Measurements from ENCODE around the gene KLHDC7B.
"Not testable (repeated sequence)": the region's sequence is repeated elsewhere in the genome, so short reads cannot be mapped to it uniquely, and the experiment has no call there.

KLHDC7B gene

GRCh38 chr22:50517495-50518260 is 28.0 kb upstream of the KLHDC7B start:
- no peak for DNase-seq (ENCODE audit: low read depth)

DNA sequence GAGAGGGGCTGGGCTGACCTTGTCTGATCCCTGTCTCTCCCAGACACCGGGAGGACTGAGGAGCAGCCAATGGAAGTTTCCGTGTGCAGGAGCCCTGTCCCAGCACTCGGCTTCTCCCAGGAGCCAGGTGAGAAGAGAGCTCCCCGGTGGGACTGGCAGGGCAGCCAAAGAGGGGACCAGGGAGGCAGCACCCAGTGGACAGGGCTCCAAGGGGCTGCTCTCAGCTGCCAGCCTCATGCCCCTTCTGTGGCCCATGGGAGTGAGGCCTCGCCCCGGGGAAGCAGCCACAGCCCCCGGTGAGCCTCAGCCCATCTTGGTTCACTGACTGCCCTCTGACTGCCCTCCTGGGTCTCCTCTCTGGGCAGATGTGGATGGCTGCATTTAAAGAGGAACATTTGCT is 27.1 kb upstream of the KLHDC7B start:
- no peak for DNase-seq (ENCODE audit: low read depth)

- DNase-seq (ENCODE audit: low read depth): no peak
These were observed 26.5 kb upstream of the KLHDC7B start for GRCh38 chr22:50519151-50519550.

GRCh38 chr22:50520184-50520583 is 25.5 kb upstream of the KLHDC7B start:
- not testable (repeated sequence) for DNase-seq (ENCODE audit: low read depth)

- no peak for DNase-seq (ENCODE audit: low read depth)
These were observed 24.8 kb upstream of the KLHDC7B start for GRCh38 chr22:50520826-50521453.

- DNase-seq (ENCODE audit: low read depth): no peak
These were observed 24.0 kb upstream of the KLHDC7B start for GRCh38 chr22:50521710-50522109.

DNA sequence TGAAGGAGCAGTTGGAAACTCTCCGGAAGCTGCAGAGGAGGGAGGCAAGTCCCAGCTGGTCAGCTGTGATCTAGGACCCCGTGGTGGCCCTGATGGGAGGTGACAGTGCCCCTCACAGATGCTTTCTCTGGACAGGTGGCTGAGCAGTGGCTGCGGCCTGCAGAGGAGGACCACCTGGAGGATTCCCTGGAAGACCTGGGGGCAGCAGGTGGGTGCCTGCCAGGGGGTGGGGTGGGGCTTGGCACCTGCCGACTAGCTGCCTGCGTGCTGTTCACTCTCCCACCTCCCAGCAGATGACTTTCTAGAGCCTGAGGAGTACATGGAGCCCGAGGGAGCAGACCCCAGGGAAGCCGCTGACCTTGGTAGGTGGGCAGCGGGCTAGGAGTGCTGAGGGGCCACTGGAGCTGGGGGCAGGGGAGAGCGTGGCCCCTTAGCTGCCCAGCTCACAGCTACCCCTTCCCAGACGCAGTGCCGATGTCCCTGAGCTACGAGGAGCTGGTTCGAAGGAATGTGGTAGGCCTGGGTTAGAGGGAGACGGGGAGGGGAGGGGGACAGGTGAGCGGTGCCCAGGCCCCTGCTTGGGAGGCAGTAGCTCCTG is 23.4 kb upstream of the KLHDC7B start:
- no peak for DNase-seq (ENCODE audit: low read depth)

DNA sequence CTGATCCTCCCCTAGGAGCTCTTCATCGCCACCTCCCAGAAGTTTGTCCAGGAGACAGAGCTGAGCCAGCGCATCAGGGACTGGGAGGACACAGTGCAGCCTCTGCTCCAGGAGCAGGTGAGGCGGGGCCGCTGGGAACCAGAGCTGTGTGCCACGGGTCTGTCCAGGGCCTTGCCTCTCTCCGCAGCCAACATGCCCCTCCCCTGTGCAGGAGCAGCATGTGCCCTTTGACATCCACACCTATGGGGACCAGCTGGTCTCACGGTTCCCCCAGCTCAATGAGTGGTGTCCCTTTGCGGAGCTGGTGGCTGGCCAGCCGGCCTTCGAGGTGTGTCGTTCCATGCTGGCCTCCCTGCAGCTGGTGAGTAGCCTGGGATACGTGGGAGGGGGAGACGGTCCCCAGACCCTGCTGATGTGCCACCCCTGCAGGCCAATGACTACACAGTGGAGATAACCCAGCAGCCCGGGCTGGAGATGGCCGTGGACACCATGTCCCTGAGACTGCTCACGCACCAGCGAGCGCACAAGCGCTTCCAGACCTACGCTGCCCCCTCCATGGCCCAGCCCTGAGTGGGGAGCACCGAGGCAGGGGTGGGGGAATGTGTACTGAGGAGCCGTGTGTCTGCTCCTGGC is 22.8 kb upstream of the KLHDC7B start:
- DNase-seq (ENCODE audit: low read depth): no peak

GRCh38 chr22:50523458-50523805 is 22.3 kb upstream of the KLHDC7B start:
- DNase-seq (ENCODE audit: low read depth): no peak

DNA sequence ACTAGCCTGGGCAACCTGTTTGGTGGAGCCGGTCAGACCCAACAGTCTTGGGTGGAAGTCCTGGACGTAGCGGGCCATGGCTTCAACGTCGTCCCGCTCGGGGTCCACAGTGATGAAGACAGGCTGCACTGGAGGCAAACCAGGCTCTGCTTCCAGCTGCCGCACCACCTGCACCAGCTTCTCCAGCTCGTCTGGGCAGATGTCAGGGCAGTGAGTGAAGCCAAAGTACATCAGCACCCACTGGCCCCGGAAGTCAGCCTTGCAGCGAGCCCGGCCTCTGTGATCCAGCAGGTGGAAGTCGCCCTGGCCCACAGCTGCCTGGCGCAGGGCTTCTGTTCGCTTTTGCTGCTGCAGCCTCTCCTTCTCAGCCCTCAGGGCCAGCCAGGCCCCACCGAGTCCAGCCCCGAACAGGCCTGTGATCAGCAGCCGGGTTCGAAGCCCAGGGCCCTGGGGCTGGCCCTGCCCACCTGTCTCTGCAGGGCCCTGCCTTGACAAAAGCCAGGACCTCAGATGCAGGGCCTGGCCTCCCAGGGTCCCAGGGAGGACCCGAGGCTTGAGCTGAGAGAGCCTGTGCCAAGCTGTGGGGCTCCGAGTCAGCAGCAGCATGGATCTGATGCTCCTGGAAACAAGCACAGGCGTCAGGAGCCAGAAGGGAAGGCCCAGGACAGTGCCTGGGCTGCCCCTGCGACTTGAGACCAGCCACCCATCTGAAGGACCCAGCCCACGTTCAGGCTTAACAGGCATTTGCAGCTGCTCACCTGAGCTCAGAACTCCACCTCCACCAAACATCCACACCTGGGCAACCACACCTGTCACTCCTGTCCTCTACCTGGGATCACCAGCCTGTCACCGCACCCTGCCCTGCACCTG is 21.7 kb upstream of the KLHDC7B start:
- no peak for DNase-seq (ENCODE audit: low read depth)

DNA sequence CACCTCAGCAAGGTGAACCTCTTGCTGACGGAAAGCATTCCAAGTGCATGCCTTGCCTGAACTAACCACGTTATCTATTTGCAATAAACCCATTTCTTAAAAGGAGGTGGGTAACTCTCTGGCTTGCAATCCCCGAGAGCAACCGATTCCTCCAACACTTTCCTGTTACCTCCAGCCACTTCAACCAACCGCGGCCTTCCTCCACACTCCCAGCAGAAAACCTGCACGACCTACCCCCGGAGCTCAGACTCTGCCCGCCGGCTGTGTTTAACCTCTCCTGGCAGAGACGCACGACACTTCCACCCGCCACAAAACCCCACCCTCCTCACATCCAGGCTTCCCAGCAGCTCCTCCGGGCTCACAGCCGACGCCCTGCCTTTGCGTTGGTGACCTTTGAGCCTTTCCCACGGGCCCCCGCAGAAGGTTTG is 21.0 kb upstream of the KLHDC7B start:
- DNase-seq (ENCODE audit: low read depth): no peak

DNA sequence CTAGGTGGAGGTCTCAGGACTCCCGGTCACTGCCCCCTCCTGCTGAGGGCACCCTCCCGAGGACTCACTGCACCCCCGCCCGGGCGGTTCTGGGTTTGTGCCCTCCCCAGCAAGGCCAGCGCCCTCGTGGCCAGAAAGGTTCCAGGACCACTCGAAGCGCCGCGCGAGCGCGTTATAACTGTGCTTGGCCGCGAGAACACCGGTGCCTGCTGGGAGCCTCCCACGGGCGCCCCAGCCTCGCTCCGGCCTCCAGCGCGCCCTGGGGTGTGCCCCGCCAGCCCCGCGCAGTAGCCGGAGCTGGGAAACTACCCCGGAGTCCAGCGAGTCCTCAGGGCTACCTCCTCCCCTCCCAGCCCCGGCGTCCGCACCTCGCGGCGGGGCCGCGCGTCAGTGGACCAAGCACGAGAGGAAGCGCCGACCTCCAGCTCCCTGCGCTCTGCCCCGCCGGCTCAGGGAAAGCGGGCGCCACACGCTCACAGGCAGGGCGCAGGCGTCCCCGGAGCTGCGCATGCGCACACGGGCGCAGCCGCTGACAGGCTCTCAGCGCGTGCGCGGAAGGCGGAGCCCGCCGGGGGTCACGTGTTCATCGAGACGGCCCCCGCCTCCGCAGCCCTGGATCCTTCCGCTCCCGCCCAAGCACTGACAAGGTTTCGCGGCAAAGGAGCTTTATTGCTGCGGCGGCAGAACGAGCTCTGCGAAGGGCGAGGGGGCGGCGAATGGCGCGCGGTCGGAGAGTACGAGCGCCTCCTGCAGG is 20.4 kb upstream of the KLHDC7B start, which contains the start of gene SCO2:
TSS of gene SCO2 (minus strand) at position 495 of the 754 bp plus-strand sequence. CDS start 1,187 bp downstream, outside the sequence.
- DNase-seq (ENCODE audit: low read depth): peak; percentile 96

DNA sequence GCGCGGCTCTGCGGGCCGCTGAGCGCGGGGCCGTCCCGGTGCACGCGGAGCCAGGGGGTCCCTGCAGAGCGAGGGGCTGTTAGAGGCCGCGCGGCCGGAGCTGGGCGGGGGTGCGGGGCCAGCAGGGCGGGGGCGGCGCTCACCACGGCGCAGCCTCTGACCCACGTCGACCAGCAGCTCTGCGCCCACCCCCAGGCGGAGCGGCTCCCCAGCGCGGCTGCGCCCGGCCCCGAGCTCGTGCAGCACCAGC is 19.9 kb upstream of the KLHDC7B start:
- no peak for DNase-seq (ENCODE audit: low read depth)

- peak; percentile 80 for DNase-seq (ENCODE audit: low read depth)
These were observed 19.4 kb upstream of the KLHDC7B start for GRCh38 chr22:50526108-50526833.

GRCh38 chr22:50526834-50527801 is 18.6 kb upstream of the KLHDC7B start:
- peak; percentile 38 for DNase-seq (ENCODE audit: low read depth)

GRCh38 chr22:50527921-50528681 is 17.6 kb upstream of the KLHDC7B start:
- DNase-seq (ENCODE audit: low read depth): no peak

- no peak for DNase-seq (ENCODE audit: low read depth)
These were observed 16.9 kb upstream of the KLHDC7B start for GRCh38 chr22:50528682-50529415.

DNA sequence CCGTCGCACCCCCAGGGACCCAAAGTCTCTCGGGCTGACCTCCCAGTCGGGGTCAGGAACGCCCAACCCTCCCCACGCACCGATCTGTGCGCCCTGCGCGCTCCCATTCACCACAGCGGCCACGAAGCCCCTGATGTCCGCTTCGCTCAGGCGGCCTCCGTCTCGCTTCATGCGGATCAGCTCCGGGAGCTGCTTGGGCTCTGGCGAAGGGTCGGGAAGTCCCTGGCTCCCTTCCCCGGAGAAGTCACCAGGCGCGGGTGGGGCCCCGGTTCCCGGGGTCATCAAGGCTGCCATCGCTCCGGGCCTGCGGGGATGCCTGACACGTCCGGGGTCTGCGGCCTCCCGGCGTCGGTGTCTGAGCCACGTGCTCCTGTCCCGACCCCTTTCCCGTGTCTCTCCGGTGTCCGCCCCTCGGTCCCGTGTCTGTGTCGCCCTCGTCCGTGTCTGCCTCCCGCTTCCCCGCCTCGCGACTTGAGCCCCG is 16.2 kb upstream of the KLHDC7B start:
- no peak for DNase-seq (ENCODE audit: low read depth)

All from EH (cell line).